Ishikawa (cell line): Measurements from ENCODE around the gene SCN4B.

Experiments
- CEBPB ChIP-seq: IDR thresholded peaks from 2 replicates; pipeline ENCODE4 v1.6.1; 2012
- CREB1 ChIP-seq: IDR thresholded peaks from 2 replicates; pipeline ENCODE4 v1.6.1; 2012; ENCODE audit warnings: low read depth
- EGR1 ChIP-seq: IDR thresholded peaks from 2 replicates; pipeline ENCODE4 v1.6.1; 2012
- EP300 ChIP-seq: IDR thresholded peaks from 2 replicates; pipeline ENCODE4 v1.6.1; 2012; ENCODE audit warnings: borderline replicate concordance
- FOXM1 ChIP-seq: IDR thresholded peaks from 2 replicates; pipeline ENCODE4 v1.6.1; 2012; ENCODE audit warnings: low read depth, borderline replicate concordance
- RAD21 ChIP-seq: IDR thresholded peaks from 2 replicates; pipeline ENCODE4 v1.6.1; 2012; ENCODE audit warnings: low read depth
- TAF1 ChIP-seq: IDR thresholded peaks from 2 replicates; pipeline ENCODE4 v1.6.1; 2012; ENCODE audit warnings: low read depth, mild to moderate bottlenecking
- TCF12 ChIP-seq: IDR thresholded peaks from 2 replicates; pipeline ENCODE4 v1.6.1; 2012; ENCODE audit warnings: low read depth
- TEAD4 ChIP-seq: IDR thresholded peaks from 2 replicates; pipeline ENCODE4 v1.6.1; 2012
- YY1 ChIP-seq: IDR thresholded peaks from 2 replicates; pipeline ENCODE4 v1.6.1; 2012; ENCODE audit warnings: low read depth
- ZBTB7A ChIP-seq: IDR thresholded peaks from 2 replicates; pipeline ENCODE4 v1.6.1; 2012; ENCODE audit warnings: low read depth
- TF ChIP-seq, protein P1 (sequence below): IDR thresholded peaks from 2 replicates; pipeline ENCODE4 v1.6.1; 2012; ENCODE audit warnings: low read depth, mild to moderate bottlenecking
- TF ChIP-seq, protein P2 (sequence below): IDR thresholded peaks from 2 replicates; pipeline ENCODE4 v1.6.1; 2012
- TF ChIP-seq, protein P3 (sequence below): IDR thresholded peaks from 2 replicates; pipeline ENCODE4 v1.6.1; 2012

DNA sequence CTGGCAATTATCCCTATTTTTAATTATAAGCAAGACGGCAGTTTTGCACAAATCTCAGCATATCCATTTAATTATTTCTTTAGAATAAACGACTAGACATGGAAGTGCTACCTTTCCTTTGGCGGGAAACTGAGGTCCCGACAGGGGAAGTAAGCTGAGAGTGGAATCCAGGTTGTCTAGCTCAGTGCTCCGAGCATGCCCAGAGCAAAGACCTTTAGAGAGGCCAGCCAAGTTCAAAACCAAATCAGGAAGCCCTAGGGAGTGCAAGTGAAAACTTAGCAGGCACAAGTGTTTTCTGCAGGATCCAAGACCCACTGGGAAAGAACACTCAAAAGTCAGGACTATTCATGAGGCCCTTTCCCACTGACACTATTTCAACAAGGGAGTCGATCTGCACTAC is 46.5 kb upstream of the SCN4B start:
- no peak for TF ChIP-seq CREB1
- TF ChIP-seq, protein P1, sequence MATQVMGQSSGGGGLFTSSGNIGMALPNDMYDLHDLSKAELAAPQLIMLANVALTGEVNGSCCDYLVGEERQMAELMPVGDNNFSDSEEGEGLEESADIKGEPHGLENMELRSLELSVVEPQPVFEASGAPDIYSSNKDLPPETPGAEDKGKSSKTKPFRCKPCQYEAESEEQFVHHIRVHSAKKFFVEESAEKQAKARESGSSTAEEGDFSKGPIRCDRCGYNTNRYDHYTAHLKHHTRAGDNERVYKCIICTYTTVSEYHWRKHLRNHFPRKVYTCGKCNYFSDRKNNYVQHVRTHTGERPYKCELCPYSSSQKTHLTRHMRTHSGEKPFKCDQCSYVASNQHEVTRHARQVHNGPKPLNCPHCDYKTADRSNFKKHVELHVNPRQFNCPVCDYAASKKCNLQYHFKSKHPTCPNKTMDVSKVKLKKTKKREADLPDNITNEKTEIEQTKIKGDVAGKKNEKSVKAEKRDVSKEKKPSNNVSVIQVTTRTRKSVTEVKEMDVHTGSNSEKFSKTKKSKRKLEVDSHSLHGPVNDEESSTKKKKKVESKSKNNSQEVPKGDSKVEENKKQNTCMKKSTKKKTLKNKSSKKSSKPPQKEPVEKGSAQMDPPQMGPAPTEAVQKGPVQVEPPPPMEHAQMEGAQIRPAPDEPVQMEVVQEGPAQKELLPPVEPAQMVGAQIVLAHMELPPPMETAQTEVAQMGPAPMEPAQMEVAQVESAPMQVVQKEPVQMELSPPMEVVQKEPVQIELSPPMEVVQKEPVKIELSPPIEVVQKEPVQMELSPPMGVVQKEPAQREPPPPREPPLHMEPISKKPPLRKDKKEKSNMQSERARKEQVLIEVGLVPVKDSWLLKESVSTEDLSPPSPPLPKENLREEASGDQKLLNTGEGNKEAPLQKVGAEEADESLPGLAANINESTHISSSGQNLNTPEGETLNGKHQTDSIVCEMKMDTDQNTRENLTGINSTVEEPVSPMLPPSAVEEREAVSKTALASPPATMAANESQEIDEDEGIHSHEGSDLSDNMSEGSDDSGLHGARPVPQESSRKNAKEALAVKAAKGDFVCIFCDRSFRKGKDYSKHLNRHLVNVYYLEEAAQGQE = no peak
- TF ChIP-seq, protein P2, sequence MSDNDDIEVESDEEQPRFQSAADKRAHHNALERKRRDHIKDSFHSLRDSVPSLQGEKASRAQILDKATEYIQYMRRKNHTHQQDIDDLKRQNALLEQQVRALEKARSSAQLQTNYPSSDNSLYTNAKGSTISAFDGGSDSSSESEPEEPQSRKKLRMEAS = no peak
- TF ChIP-seq TEAD4 = no peak
- no peak for TF ChIP-seq EP300
- no peak for TF ChIP-seq TCF12
- TF ChIP-seq EGR1 = no peak
- TF ChIP-seq TAF1 = no peak
- TF ChIP-seq YY1 = no peak
- no peak for TF ChIP-seq RAD21
- TF ChIP-seq CEBPB = no peak
- TF ChIP-seq FOXM1 = no peak
- no peak for TF ChIP-seq ZBTB7A
- TF ChIP-seq, protein P3, sequence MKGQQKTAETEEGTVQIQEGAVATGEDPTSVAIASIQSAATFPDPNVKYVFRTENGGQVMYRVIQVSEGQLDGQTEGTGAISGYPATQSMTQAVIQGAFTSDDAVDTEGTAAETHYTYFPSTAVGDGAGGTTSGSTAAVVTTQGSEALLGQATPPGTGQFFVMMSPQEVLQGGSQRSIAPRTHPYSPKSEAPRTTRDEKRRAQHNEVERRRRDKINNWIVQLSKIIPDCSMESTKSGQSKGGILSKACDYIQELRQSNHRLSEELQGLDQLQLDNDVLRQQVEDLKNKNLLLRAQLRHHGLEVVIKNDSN = no peak
